Activated naive CD4-positive, alpha-beta T cell treated with anti-CD3 and anti-CD28 coated beads, Interleukin-2, amount 50 U/mL, for 72 hours (primary cell): ENCODE results near the gene FEV. TPM values are rescaled to one million over a fixed set of nuclear protein-coding genes. Genes with fewer than 3 reads are reported as not detected.
"Not testable (repeated sequence)": the region's sequence is repeated elsewhere in the genome, so short reads cannot be mapped to it uniquely, and the experiment has no call there.

Experiments
- ATAC-seq, 2 donors: fragments of 150-1000 bp; cut with Tn5 transposase; 2 replicates each; pipeline ENCODE4 v1.10.0; 2021; ENCODE audit warnings: mild to moderate bottlenecking in 2 of 2, moderate library complexity in 2 of 2
- DNase-seq, 2 donors: peaks; one replicate each; pipeline ENCODE4 v3.0.0; 2021 to 2022; ENCODE audit warnings: low spot score in 2 of 2
- H3K27ac Mint-ChIP-seq, 2 donors: one replicate each; pipeline ENCODE4 v1.8.0; 2022; ENCODE audit warnings: mild to moderate bottlenecking in 2 of 2, mixed read lengths in 2 of 2
- H3K36me3 Mint-ChIP-seq, 2 donors: one replicate each; pipeline ENCODE4 v1.8.0; 2022; ENCODE audit warnings: mixed read lengths in 2 of 2
- H3K9me3 Mint-ChIP-seq, 2 donors: one replicate each; pipeline ENCODE4 v1.8.0; 2022; ENCODE audit warnings: mixed read lengths in 2 of 2
- total RNA-seq, 2 donors: library from RNA; stranded (reverse); gene quantifications; one replicate each; pipeline ENCODE4 v1.2.3, GENCODE V29; 2022

The FEV gene
- total RNA-seq, 2 donors from 2014 or later: not detected

DNA sequence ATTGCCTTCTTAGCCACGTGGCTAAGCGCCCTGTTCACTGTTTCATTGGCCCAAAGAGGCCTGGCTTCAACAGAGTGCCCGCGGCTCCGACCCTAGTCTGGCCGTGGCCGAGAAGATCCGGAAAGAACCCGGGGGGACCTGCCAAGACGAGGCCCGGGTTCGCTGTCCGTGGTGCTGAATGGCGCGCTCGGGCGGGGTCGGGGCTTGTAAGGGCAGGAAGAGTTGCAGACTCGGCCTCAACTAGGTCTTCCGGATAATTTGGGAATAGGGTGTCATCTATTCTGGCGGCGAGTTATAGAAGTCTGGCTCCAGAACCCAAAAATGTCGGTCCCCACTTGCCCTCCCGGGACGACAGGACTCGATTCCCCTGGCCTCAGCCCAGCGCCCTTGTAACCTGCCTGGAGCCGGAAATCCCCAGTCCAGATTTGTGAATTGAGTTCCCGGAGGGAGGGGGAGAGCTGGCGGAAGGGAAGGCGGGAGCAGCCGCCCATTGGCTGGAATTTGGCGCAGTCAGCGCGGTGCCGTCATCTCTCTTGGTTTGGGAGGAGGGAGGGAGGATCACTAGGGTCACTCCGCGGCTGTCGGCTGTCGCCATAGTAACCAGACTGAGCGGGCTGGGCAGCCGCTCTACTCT lies 22.0 kb downstream of the FEV start:
- Mint-ChIP-seq H3K36me3 (no peaks in the 10 kb centered on the region), H3K9me3 (no peaks in the 10 kb centered on the region), H3K27ac (no peak overlapping the region)
- ATAC-seq: no peak
- peak; percentile 34 to 78 for DNase-seq

DNA sequence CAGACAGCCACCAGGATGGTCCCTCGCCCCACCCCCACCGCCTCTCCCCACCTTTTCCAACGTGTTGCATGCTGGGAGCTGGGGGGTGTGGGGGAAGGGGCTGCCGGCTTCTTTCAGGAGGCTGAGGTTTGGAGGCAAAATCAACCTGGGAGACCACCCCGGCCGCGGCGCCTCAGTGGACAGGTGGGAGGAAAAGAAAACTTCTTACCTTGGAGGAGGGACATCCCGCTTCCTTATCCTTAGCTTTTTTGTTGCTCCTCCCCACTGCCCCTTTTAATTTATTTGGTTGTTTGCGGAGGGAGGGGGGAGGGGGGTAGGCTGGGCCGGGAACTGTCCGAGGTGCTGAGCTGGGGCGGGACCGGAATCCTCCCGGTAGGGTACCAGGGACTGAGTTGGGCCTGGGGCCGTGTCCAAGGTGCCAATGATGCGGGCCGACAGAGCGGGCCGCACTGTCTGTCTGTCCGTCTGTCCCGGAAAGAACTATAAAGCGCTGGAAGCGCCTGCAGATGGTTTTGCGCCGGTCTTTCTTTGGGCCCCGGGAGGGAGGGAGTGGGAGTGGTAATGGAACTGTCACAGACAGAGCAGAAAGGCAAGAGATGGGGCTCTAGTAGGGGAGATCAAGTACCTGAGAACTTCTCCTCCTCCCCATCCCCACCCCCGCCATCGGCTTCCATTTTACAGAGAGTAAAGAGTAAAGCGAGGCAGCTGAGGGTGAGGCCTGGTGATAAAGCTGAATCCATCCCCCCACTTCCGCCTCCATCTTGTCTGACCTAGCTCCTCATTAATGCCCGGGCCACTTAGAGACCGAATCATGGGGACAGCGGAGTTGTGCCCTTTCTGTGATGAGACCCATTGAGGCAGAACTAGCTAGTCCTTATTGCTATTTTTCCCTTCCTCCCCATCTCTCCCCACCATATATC lies 23.1 kb downstream of the FEV start:
- no peak for ATAC-seq
- H3K27ac Mint-ChIP-seq: no peak overlapping the region
- no peaks in the 10 kb centered on the region for H3K9me3 Mint-ChIP-seq
- no peak for DNase-seq
- no peaks in the 10 kb centered on the region for H3K36me3 Mint-ChIP-seq

DNA sequence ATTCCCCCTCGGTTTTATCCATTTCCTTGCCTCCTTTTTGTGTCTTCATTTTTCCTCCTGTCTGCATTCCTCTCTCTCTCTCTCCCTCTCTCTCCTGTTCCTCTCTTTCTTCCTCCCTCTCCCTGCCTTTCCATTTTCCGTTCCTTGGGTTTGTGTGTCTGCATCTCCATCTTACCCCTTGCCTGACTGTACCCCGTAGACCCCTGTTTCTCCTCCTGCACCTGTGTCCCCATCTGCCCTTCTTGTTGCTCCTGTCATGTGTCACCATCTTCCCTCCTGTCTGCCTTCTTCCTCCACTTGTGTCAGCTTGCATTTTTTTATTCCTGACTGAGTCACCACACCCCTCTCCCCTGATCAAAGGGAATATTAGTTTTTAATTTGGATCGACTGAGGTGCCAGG lies 23.8 kb downstream of the FEV start:
- Mint-ChIP-seq H3K27ac (peak overlapping the region in 1 of 2 donors; percentile 2), H3K9me3 (no peaks in the 10 kb centered on the region), H3K36me3 (no peaks in the 10 kb centered on the region)
- ATAC-seq: no peak
- no peak for DNase-seq

DNA sequence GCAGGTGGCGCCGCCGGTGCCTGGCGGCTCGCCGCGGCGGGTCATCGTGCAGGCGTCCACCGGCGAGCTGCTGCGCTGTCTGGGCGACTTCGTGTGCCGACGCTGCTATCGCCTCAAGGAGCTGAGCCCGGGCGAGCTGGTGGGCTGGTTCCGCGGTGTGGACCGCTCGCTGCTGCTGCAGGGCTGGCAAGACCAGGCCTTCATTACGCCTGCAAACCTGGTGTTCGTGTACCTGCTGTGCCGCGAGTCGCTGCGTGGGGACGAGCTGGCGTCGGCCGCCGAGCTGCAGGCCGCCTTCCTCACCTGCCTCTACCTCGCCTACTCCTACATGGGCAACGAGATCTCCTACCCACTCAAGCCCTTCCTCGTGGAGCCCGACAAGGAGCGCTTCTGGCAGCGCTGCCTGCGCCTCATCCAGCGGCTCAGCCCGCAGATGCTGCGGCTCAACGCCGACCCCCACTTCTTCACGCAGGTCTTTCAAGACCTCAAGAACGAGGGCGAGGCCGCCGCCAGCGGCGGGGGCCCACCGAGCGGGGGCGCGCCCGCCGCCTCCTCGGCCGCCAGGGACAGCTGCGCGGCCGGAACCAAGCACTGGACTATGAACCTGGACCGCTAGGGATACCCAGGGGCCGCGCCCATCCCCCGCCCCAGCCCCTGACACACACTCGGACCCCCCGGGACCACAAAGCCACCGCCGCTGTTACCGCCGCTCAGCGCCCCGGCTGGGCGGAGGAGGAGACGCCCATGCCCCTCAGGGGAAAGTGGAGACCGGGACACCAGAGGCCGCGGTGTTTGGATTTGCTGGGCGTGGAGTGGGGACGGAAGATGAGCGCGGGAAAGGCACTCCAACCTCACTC lies 24.4 kb downstream of the FEV start:
- no peaks in the 10 kb centered on the region for H3K36me3 Mint-ChIP-seq
- ATAC-seq (no peak), DNase-seq (no peak)
- peak overlapping the region in 1 of 2 donors; percentile 2 for H3K27ac Mint-ChIP-seq
- H3K9me3 Mint-ChIP-seq: no peaks in the 10 kb centered on the region

DNA sequence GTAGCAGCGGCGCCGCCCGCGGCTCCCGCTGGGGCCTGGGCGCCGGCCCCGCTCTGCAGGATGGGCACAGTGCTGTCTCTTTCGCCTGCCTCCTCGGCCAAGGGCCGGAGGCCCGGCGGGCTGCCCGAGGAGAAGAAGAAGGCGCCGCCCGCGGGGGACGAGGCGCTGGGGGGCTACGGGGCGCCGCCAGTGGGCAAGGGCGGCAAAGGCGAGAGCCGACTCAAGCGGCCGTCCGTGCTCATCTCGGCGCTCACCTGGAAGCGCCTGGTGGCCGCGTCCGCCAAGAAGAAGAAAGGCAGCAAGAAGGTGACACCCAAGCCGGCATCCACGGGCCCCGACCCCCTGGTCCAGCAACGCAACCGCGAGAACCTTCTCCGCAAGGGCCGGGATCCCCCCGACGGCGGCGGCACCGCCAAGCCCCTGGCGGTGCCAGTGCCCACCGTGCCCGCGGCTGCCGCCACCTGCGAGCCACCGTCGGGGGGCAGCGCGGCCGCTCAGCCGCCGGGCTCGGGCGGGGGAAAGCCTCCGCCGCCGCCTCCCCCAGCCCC lies 25.1 kb downstream of the FEV start:
- ATAC-seq (no peak), DNase-seq (peak in 1 of 2 donors; percentile 22)
- no peaks in the 10 kb centered on the region for H3K36me3 Mint-ChIP-seq
- H3K27ac Mint-ChIP-seq: no peak overlapping the region
- no peaks in the 10 kb centered on the region for H3K9me3 Mint-ChIP-seq

DNA sequence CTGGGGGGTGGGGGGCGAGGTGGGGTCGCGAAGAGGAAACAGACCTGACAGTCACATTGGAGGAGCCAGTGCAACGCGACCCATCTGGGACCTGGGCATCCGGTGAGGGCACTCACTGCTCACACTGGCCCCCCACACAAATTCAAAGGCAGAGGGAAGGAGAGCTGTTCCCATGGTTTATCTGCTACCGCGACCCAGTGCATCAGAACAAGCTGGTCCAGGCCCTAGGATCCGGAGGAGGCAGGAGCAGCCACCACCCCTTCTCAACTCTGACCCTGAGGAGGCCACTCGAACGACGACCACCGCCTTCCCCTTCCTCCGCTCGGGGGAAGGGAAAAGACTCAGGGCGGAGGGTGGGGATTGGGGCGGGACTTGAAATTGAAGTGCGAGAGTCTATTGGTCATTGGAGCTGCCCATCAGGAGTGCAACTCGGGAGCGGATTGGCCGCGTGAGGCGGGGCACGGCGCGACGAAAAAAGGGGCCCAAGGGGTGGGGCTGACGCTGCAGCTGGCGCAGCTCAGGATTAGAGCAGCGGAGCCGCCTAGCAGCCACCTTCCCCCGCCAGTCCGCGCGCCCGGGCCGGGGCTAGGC lies 25.7 kb downstream of the FEV start, which contains the start of gene CDK5R2:
Gene CDK5R2, plus strand, starts transcription at position 526 of the 591 bp plus-strand sequence. CDS start 155 bp downstream, outside the sequence.
- Mint-ChIP-seq H3K9me3 (no peaks in the 10 kb centered on the region), H3K36me3 (no peaks in the 10 kb centered on the region), H3K27ac (no peak within 1 kb of the TSS)
- DNase-seq: peak in 1 of 2 donors; percentile 83
- peak; percentile 83 to 98 for ATAC-seq

DNA sequence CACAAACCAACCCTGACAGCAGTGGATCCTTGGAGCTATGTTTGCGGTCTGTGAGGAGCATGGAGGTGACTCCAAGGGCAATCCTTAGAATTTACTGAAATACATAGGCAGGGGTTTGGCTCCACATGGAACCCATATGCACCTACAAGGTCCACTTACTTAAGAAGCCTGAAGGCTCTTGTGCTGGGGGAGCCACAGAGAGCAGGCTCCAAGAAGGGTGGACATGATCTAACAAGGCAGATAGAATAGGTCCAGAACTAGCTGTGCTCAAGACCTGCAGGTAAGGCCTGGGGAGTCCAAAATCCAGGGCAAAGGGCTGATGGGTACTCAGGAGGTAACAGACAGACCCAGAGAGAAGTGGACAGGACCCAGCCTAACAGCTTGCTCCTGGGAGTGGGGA lies 26.7 kb downstream of the FEV start:
- H3K9me3 Mint-ChIP-seq: no peaks in the 10 kb centered on the region
- no peak for ATAC-seq

DNA sequence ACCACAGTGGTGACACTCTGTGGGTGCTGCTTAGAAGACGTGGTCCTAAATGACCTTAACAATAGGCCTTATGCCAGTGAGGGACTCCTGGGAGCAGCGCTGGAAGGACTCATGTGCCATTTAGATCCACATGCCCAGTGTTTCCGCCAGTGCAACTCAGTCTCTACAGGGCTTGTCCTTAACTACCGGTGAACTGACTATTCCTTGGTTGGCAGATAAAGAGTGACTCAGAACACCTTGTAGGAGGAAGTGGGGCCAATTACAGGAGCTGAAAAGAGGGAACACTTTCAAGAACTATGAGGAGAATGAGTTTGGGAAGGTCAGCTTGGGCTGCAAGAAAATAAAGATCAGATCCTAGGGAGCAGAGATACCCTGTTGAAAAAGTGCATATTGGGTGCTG lies 27.3 kb downstream of the FEV start:
- no peaks in the 10 kb centered on the region for H3K36me3 Mint-ChIP-seq
- ATAC-seq (no peak), DNase-seq (no peak)
- no peaks in the 10 kb centered on the region for H3K9me3 Mint-ChIP-seq
- no peak overlapping the region for H3K27ac Mint-ChIP-seq

More for the DNA sequence above, 26.7 kb downstream of the FEV start:
- DNase-seq: no peak
- Mint-ChIP-seq H3K27ac (no peak overlapping the region), H3K36me3 (no peaks in the 10 kb centered on the region)

DNA sequence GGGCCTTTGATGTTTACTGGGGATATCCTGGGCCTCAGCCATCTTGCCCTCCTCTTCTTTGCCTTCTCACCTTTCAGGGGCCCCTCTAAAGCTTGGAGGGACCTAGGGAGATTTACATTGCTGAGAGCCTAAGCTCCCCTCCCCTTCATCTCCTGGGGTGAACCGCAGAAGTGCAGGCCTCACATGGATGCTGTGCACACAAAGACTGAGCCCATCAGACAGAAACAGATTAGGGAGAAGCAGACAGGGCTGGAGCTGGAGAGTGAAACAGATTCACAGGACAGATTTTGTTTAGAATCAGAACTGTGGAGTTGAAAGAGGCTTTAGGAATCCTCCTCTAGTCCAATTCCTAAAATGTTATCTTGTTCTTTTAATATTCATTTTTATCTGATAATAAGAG lies 28.9 kb downstream of the FEV start:
- Mint-ChIP-seq H3K9me3 (no peaks in the 10 kb centered on the region), H3K36me3 (no peaks in the 10 kb centered on the region), H3K27ac (no peak overlapping the region)
- no peak for DNase-seq
- ATAC-seq: no peak

DNA sequence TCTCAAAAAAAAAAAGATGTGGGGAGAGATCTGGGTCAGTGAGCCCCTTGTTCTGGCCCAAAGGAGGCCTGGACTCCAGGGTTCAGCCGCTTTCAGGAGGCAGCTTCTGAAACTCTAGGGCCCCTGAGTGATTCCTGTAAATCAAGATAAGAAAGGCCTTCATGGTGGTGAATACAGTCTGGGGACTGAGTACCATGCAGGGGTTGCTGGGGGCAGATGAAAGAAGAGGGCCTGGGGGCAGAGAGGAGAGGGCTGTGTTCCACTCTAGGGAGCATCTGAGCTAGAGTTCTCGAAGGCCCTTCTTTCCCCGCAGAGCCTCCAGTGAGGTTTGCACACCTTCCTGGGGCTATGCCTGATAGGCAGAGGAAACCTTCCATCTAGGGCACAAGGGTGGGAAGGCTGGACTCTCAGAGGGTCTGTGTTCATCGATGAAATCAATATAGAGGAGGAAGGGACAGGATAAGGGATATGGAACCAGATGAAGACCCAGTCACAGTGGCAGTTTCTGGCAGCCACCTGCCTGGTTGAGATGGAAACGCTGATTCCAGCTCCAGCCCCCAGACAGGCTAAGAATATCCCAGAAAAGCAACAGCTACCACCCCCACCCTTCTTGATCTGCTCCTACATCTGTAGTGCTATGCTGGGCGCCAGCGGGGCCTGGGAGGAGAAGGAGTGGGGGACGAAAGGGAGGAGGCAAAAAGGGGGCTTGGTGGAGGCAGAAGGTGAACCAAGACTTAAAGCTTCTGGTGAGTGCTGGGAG lies 30.3 kb downstream of the FEV start:
- Mint-ChIP-seq H3K36me3 (no peaks in the 10 kb centered on the region), H3K9me3 (no peaks in the 10 kb centered on the region), H3K27ac (no peak overlapping the region)
- no peak for DNase-seq
- no peak for ATAC-seq

DNA sequence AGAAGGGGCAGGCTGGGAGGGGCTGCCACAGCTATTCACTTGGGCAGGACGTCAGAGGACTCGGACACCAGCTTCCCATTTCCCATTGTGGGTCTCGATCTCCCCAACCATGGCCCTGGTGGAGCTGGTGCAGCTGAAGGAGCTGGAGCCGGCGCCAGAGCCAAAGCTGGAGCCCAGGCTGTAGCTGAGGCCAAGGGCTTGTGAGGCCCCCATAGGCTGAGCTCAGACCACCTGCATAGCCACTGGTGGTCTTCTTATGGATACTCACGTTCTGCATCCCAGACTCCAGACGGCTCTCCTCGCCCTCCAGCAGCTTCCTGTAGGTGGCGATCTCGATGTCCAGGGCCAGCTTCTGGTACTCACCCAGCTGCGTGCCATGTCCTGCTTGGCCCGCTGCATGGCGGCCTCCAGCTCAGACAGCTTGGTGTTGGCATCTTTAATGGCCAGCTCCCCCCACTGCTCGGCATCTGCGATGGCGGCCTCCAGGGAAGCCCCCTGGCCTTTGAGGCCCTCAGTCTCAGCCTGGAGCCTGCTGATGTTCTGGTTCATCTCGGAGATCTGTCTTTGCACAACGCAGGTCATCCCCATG lies 31.5 kb downstream of the FEV start:
- Mint-ChIP-seq H3K27ac (no peak overlapping the region), H3K36me3 (no peaks in the 10 kb centered on the region), H3K9me3 (no peaks in the 10 kb centered on the region)
- ATAC-seq (no peak), DNase-seq (no peak)

DNA sequence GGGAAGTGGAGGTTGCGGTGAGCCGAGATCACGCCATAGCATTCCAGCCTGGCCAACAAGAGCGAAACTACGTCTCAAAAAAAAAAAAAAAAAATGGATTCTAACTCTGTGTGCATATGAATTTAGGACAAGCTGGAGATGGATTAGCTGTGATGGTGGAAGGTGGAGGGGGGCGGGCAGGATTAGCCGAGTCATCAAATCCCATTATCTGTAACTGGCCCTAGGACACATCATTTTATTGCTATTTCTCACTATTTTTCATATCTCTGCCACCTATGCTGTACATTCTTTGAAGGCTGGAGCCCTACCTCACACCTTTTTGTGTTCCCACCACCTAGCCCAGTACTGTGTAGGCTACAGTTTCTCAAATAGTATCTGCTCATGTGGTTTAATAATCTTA lies 32.8 kb downstream of the FEV start:
- Mint-ChIP-seq H3K36me3 (no peaks in the 10 kb centered on the region), H3K9me3 (no peaks in the 10 kb centered on the region), H3K27ac (no peak overlapping the region)
- DNase-seq (no peak), ATAC-seq (no peak)

DNA sequence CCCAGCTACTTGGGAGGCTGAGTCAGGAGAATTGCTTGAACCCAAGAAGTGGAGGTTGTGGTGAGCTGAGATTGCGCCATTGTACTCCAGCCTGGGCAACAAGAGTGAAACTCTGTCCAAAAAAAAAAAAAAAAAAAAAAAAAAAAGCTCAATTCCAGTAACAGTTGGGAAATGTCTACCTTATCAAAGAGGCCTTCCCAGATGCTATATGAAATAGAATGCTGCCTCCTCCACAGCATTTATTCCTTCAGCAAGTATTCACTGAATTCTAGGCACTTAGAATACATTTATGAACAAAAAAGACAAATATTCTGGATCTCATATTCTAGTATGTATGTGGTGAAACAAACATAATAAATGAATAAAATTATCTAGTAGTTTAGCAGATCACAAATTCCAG lies 38.4 kb downstream of the FEV start:
- H3K36me3 Mint-ChIP-seq: no peaks in the 10 kb centered on the region
- DNase-seq (no peak), ATAC-seq (no peak)
- no peaks in the 10 kb centered on the region for H3K9me3 Mint-ChIP-seq
- no peak overlapping the region for H3K27ac Mint-ChIP-seq

DNA sequence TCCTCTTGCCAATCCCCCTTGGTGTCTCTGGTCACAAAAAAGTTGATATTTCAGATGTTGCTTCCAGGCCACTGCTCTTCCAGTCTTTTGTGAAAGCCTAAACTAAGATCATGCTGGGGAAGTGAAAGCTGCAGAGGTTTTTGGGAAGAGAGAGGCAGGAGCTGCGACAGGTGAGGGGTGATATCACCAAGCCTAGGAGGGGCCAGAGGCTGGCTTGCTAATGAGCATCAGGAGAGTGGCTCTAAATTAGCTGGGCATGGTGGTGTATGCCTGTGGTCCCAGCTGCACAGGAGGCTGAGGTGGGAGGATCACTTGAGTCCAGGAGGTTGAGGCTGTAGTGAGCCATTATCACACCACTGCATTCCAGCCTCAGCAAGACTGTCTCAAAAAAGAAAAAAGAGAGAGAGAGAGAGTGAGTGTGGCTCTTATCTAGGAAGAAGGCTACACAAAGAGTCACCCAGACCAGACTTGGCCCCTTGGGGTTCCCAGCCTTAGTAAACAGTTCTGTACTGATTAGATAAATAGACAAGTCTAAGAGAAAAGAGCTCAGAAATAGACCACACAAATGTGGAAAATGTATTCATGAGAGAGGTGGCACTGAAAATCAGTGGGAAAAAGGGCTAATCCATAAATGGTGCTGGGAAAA lies 40.1 kb downstream of the FEV start:
- no peak for ATAC-seq
- H3K36me3 Mint-ChIP-seq: no peaks in the 10 kb centered on the region
- H3K9me3 Mint-ChIP-seq: no peaks in the 10 kb centered on the region
- no peak for DNase-seq
- no peak overlapping the region for H3K27ac Mint-ChIP-seq

DNA sequence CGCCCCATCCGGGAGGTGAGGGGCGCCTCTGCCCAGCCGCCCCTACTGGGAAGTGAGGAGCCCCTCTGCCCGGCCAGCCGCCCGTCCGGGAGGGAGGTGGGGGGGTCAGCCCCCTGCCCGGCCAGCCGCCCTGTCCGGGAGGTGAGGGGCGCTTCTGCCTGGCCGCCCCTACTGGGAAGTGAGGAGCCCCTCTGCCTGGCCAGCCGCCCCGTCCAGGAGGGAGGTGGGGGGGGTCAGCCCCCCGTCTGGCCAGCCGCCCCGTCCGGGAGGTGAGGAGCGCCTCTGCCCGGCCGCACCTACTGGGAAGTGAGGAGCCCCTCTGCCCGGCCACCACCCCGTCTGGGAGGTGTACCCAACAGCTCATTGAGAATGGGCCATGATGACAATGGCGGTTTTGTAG lies 53.2 kb downstream of the FEV start:
- H3K36me3 Mint-ChIP-seq, H3K27ac Mint-ChIP-seq, H3K9me3 Mint-ChIP-seq, ATAC-seq, DNase-seq: not testable (repeated sequence)
